Activated naive CD8-positive, alpha-beta T cell treated with anti-CD3 and anti-CD28 coated beads, Interleukin-2, amount 10 ng/mL, durations not matched to agents 7 days and 5 days (primary cell): ENCODE data around the gene SYT9. TPM values are rescaled to one million over a fixed set of nuclear protein-coding genes. Genes with fewer than 3 reads are reported as not detected.

ENCODE experiments used
- ATAC-seq: fragments of 150-1000 bp; cut with Tn5 transposase; one replicate; pipeline ENCODE4 v1.10.0; 2021; ENCODE audit warnings: low read depth, moderate library complexity
- POLR2A ChIA-PET: fragments of 350-600 bp; sonication (Branson Sonifier 250); formaldehyde crosslinking; loops from one replicate; lab custom pipeline; 2021; ENCODE audit warnings: antibody characterized with exemption; lab: Charles Lee
- DNase-seq: peaks from one replicate; pipeline ENCODE4 v3.0.0; 2021
- H3K27ac Mint-ChIP-seq: one replicate; pipeline ENCODE4 v1.8.0; 2022; ENCODE audit warnings: mild to moderate bottlenecking, mixed read lengths
- H3K27me3 Mint-ChIP-seq: one replicate; pipeline ENCODE4 v1.8.0; 2022; ENCODE audit warnings: mild to moderate bottlenecking, moderate library complexity, mixed read lengths
- H3K36me3 Mint-ChIP-seq: one replicate; pipeline ENCODE4 v1.8.0; 2021; ENCODE audit warnings: mild to moderate bottlenecking, mixed read lengths
- H3K4me1 Mint-ChIP-seq: one replicate; pipeline ENCODE4 v1.8.0; 2021; ENCODE audit warnings: mixed read lengths
- H3K4me3 Mint-ChIP-seq: one replicate; pipeline ENCODE4 v1.8.0; 2022; ENCODE audit warnings: mild to moderate bottlenecking, moderate library complexity, mixed read lengths
- H3K9me3 Mint-ChIP-seq: one replicate; pipeline ENCODE4 v1.8.0; 2021; ENCODE audit warnings: mixed read lengths
- total RNA-seq, 2 experiments: library from RNA; stranded (reverse); gene quantifications; one replicate each; pipeline ENCODE4 v1.2.3, GENCODE V29; 2021

The SYT9 gene
- total RNA-seq: not detected

GRCh38 chr11:7251836-7252682 lies at the start of gene SYT9:
SYT9 (plus strand) TSS chr11:7251904; CDS start chr11:7252187, 283 bp downstream.
- no peak within 1 kb of the TSS for H3K27ac Mint-ChIP-seq
- no peaks in the 10 kb centered on the region for H3K36me3 Mint-ChIP-seq
- H3K27me3 Mint-ChIP-seq: peaks cover 47% of the 10 kb centered on the region
- H3K9me3 Mint-ChIP-seq: no peaks in the 10 kb centered on the region
- peak; percentile 88 for ATAC-seq
- H3K4me3 Mint-ChIP-seq: peak within 1 kb of the TSS; percentile 54
- POLR2A ChIA-PET: no interaction called here
- H3K4me1 Mint-ChIP-seq: no peaks in the 10 kb centered on the region
- peak; percentile 55 for DNase-seq

- H3K4me3 Mint-ChIP-seq: no peak overlapping the region
- no peaks in the 10 kb centered on the region for H3K36me3 Mint-ChIP-seq
- DNase-seq (no peak), ATAC-seq (no peak)
- no peaks in the 10 kb centered on the region for H3K9me3 Mint-ChIP-seq
- no peaks in the 10 kb centered on the region for H3K4me1 Mint-ChIP-seq
- H3K27ac Mint-ChIP-seq: no peak overlapping the region
- POLR2A ChIA-PET: no interaction called here
- H3K27me3 Mint-ChIP-seq: peaks cover 16% of the 10 kb centered on the region
Measured at GRCh38 chr11:7202412-7202811, 49.3 kb upstream of the SYT9 start.

DNA sequence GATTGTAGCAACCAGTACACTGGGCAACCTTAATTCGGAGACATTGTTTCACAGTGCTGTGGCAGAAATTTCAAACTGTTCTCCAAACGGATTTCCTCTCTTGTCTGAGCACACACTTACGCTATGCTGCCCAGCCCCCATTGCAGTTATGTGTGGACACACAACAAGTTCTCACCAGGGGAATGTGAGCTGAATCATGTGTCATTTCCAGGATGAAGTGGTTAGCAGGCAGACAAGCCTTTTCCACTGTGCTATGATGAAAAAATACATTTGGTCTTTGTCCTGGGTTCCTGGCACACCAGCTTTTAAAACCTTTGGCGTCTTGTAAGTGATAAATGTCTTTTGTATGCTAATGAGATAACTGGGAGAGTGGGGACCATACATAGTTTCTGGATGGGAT lies 46.9 kb upstream of the SYT9 start:
- POLR2A ChIA-PET: no interaction called here
- no peaks in the 10 kb centered on the region for H3K4me1 Mint-ChIP-seq
- no peaks in the 10 kb centered on the region for H3K9me3 Mint-ChIP-seq
- no peak overlapping the region for H3K4me3 Mint-ChIP-seq
- DNase-seq (no peak), ATAC-seq (no peak)
- no peak overlapping the region for H3K27ac Mint-ChIP-seq
- peaks cover 7% of the 10 kb centered on the region for H3K27me3 Mint-ChIP-seq
- no peaks in the 10 kb centered on the region for H3K36me3 Mint-ChIP-seq

DNA sequence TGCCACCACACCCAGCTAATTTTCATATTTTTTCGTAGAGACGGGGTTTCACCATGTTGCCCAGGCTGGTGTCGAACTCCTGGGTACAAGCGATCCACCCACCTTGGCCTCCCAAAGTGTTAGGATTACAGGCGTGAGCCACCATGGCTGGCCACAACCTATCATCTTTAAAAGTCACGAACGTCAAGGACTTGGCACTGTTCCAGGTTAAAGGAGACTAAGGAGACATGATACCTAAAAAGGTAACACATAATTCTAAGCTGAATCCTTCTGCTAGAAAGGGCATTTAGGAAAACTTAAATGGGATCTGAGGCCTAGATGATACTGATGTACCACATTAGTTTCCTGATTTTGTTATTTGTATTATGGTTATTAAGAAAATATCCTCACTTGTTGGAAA lies 43.3 kb upstream of the SYT9 start:
- no peak for DNase-seq
- Mint-ChIP-seq H3K27ac (no peak overlapping the region), H3K36me3 (no peaks in the 10 kb centered on the region), H3K9me3 (no peaks in the 10 kb centered on the region), H3K4me3 (no peak overlapping the region), H3K27me3 (peaks cover 3% of the 10 kb centered on the region), H3K4me1 (no peaks in the 10 kb centered on the region)
- no peak for ATAC-seq
- POLR2A ChIA-PET: no interaction called here

GRCh38 chr11:7219491-7219890 lies 32.2 kb upstream of the SYT9 start:
- no peak overlapping the region for H3K4me3 Mint-ChIP-seq
- no peaks in the 10 kb centered on the region for H3K9me3 Mint-ChIP-seq
- peaks cover 3% of the 10 kb centered on the region for H3K27me3 Mint-ChIP-seq
- no peak overlapping the region for H3K27ac Mint-ChIP-seq
- DNase-seq (no peak), ATAC-seq (no peak)
- POLR2A ChIA-PET: no interaction called here
- H3K36me3 Mint-ChIP-seq: no peaks in the 10 kb centered on the region
- H3K4me1 Mint-ChIP-seq: no peaks in the 10 kb centered on the region

DNA sequence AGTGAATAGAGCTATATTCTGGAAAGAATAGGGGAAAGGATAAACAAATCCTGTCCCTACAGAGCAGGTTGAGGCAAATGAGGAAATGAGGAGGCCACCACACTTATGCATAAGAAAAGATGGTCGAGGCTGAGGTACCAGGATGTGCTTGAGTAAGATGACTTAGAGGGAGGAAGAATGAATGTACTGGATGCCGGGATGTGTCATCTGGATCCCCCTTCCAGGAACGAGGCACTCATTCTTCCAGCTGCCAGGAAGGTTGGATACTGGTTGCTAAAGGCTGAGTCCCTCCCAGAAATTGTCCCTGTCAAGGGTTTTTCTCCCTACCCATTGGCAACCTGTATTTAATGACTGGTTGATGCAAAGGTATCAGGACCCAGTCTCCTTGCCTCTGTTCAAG lies 31.1 kb upstream of the SYT9 start:
- POLR2A ChIA-PET: no interaction called here
- Mint-ChIP-seq H3K4me3 (no peak overlapping the region), H3K27ac (no peak overlapping the region), H3K36me3 (no peaks in the 10 kb centered on the region), H3K27me3 (peaks cover 3% of the 10 kb centered on the region), H3K9me3 (no peaks in the 10 kb centered on the region), H3K4me1 (no peaks in the 10 kb centered on the region)
- DNase-seq: no peak
- no peak for ATAC-seq

DNA sequence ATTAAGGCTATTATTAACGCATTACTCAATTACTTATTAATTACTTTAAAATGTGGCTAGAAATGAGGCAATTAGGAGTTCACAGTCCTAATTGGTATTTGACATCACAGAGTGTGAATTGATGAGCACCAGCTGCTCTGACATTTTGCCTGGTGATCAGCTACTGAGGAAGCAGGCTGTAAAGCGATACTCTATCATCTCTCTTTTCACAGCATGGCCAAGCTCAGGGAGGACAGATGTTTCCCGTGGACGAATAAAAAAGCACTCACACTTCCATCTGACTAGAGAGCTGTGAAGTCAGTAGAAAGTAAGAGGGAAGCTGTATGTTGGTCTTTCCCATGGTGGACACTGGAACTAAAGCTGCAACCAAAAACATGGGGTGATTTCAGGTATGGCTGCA lies 29.1 kb upstream of the SYT9 start:
- Mint-ChIP-seq H3K27me3 (peaks cover 7% of the 10 kb centered on the region), H3K4me3 (no peak overlapping the region), H3K27ac (no peak overlapping the region), H3K9me3 (no peaks in the 10 kb centered on the region), H3K4me1 (no peaks in the 10 kb centered on the region), H3K36me3 (no peaks in the 10 kb centered on the region)
- POLR2A ChIA-PET: no interaction called here
- no peak for DNase-seq
- ATAC-seq: no peak

GRCh38 chr11:7239877-7240276 lies 11.8 kb upstream of the SYT9 start:
- POLR2A ChIA-PET: no interaction called here
- H3K9me3 Mint-ChIP-seq: no peaks in the 10 kb centered on the region
- H3K4me3 Mint-ChIP-seq: no peak overlapping the region
- H3K27me3 Mint-ChIP-seq: peaks cover 17% of the 10 kb centered on the region
- H3K27ac Mint-ChIP-seq: no peak overlapping the region
- H3K36me3 Mint-ChIP-seq: no peaks in the 10 kb centered on the region
- no peaks in the 10 kb centered on the region for H3K4me1 Mint-ChIP-seq
- no peak for DNase-seq
- no peak for ATAC-seq

GRCh38 chr11:7245341-7245740 lies 6.4 kb upstream of the SYT9 start:
- Mint-ChIP-seq H3K36me3 (no peaks in the 10 kb centered on the region), H3K27ac (no peak overlapping the region), H3K4me1 (no peaks in the 10 kb centered on the region), H3K27me3 (peaks cover 20% of the 10 kb centered on the region), H3K4me3 (no peak overlapping the region), H3K9me3 (no peaks in the 10 kb centered on the region)
- ATAC-seq (no peak), DNase-seq (no peak)
- POLR2A ChIA-PET: no interaction called here

GRCh38 chr11:7246179-7246578 lies 5.5 kb upstream of the SYT9 start:
- H3K4me3 Mint-ChIP-seq: no peak overlapping the region
- no peak overlapping the region for H3K27ac Mint-ChIP-seq
- no peaks in the 10 kb centered on the region for H3K9me3 Mint-ChIP-seq
- no peaks in the 10 kb centered on the region for H3K4me1 Mint-ChIP-seq
- H3K27me3 Mint-ChIP-seq: peaks cover 27% of the 10 kb centered on the region
- H3K36me3 Mint-ChIP-seq: no peaks in the 10 kb centered on the region
- POLR2A ChIA-PET: no interaction called here
- DNase-seq: no peak
- no peak for ATAC-seq

DNA sequence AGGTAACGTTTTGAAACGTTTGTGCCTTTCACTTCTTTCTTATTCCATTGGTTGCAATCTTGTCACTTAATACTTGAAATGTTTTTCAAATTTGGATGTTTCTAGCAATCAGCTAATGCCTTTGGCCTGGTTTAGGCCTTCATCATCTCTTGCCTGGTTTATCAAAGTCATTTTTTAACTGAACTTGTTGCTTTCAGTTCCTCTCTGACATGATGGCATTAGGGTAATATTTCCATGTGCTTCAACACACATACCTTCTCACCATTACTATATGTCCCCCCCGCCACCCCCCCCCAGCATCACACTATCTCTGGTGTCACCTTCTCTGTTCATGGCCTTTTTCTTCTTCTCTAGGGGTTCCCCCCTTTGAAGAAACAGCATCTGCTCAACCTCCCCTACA lies 1.5 kb upstream of the SYT9 start:
- no peaks in the 10 kb centered on the region for H3K4me1 Mint-ChIP-seq
- DNase-seq (no peak), ATAC-seq (no peak)
- no peaks in the 10 kb centered on the region for H3K36me3 Mint-ChIP-seq
- H3K9me3 Mint-ChIP-seq: no peaks in the 10 kb centered on the region
- H3K4me3 Mint-ChIP-seq: no peak overlapping the region
- H3K27me3 Mint-ChIP-seq: peaks cover 46% of the 10 kb centered on the region
- no peak overlapping the region for H3K27ac Mint-ChIP-seq
- POLR2A ChIA-PET: no interaction called here

- no peak overlapping the region for H3K4me3 Mint-ChIP-seq
- POLR2A ChIA-PET: no interaction called here
- no peak overlapping the region for H3K27ac Mint-ChIP-seq
- H3K4me1 Mint-ChIP-seq: no peaks in the 10 kb centered on the region
- H3K36me3 Mint-ChIP-seq: no peaks in the 10 kb centered on the region
- DNase-seq (no peak), ATAC-seq (no peak)
- peaks cover 46% of the 10 kb centered on the region for H3K27me3 Mint-ChIP-seq
- no peaks in the 10 kb centered on the region for H3K9me3 Mint-ChIP-seq
Measured at GRCh38 chr11:7251487-7251835, 243 bp upstream of the SYT9 start.

DNA sequence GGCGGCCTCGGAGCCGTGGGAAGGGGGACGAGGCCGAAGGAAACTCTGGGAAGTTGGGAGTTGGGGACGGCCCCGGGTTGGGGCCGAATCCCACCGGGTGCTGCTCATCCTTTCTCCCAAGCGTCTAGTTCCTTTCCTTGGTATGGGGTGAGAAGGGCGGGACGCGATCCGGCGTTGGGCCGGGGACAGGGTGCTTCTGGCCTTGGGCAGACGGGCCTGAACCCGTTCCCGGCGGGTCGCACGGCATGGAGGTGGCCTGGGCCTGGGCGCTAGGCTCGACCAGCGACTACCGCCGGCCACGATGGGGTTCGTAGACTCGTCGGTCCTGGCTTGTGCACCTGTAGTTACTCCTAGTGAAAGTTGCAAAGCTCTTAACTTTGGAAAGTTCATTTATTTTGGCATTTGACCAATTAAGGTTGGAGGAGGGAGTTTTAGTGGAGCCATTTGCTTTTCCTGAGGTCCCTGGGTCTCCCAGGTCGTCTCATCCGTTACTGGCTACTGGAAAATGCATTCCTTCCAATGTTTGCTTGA lies 1.0 kb downstream of the SYT9 start:
- H3K9me3 Mint-ChIP-seq: no peaks in the 10 kb centered on the region
- H3K4me3 Mint-ChIP-seq: peak overlapping the region; percentile 54
- ATAC-seq (no peak), DNase-seq (peak; percentile 24)
- H3K27me3 Mint-ChIP-seq: peaks cover 49% of the 10 kb centered on the region
- POLR2A ChIA-PET: no interaction called here
- H3K4me1 Mint-ChIP-seq: no peaks in the 10 kb centered on the region
- no peaks in the 10 kb centered on the region for H3K36me3 Mint-ChIP-seq
- H3K27ac Mint-ChIP-seq: no peak overlapping the region

DNA sequence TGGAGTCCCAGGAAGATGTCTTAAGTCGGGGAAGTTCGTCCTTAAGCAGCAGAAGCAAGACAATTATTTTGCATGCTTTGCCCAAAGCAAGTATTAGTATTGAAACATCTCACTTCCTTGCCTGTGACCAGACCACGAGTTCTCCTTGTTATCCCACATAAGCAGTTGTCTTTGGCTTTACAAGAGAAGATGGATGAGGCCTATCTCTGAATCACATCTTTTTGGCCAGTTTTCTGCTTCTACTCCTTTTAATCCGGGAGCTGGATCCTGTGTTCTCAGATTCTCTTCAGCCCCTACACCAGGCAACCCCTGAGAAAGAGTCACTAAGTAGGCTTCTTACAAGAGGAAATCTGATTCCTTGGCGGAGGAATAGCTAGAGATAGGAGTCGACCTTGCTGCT lies 2.1 kb downstream of the SYT9 start:
- Mint-ChIP-seq H3K27ac (no peak overlapping the region), H3K4me1 (no peaks in the 10 kb centered on the region), H3K27me3 (peaks cover 48% of the 10 kb centered on the region), H3K36me3 (no peaks in the 10 kb centered on the region), H3K4me3 (no peak overlapping the region), H3K9me3 (no peaks in the 10 kb centered on the region)
- no peak for ATAC-seq
- no peak for DNase-seq
- POLR2A ChIA-PET: no interaction called here
